ENCODE data around the gene SORL1-AS1.
"Not testable (repeated sequence)": the region's sequence is repeated elsewhere in the genome, so short reads cannot be mapped to it uniquely, and the experiment has no call there.

SORL1-AS1 gene

GRCh38 chr11:121452609-121453150 is at the start of gene SORL1-AS1:
Gene SORL1-AS1 (minus strand): TSS chr11:121452967.
- DNase-seq (ENCODE audit: low spot score), result no peak

- DNase-seq (ENCODE audit: low spot score), result no peak
These were observed 48.0 kb upstream of the SORL1-AS1 start for GRCh38 chr11:121500717-121501116.

DNA sequence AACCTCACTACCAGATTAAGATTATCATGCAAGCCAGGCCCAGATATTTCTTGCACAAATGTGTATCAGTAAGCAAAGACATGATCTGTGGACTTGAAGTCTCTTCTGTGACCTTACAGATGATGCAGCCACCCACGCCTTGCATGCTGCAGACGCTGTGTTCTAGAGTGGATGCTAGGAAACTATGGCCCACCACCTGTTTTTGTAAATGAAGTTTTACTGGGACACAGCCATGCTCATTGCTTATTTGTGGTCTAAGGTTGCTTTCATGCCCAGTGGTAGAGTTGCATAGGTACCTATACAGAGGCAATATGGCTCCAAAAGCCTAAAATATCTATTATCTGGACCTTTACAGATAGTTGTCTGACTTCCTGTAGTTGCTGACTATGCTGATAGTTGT is 47.5 kb upstream of the SORL1-AS1 start:
- DNase-seq (ENCODE audit: low spot score), result no peak

GRCh38 chr11:121499405-121499804 is 46.6 kb upstream of the SORL1-AS1 start:
- DNase-seq (ENCODE audit: low spot score), result no peak

DNA sequence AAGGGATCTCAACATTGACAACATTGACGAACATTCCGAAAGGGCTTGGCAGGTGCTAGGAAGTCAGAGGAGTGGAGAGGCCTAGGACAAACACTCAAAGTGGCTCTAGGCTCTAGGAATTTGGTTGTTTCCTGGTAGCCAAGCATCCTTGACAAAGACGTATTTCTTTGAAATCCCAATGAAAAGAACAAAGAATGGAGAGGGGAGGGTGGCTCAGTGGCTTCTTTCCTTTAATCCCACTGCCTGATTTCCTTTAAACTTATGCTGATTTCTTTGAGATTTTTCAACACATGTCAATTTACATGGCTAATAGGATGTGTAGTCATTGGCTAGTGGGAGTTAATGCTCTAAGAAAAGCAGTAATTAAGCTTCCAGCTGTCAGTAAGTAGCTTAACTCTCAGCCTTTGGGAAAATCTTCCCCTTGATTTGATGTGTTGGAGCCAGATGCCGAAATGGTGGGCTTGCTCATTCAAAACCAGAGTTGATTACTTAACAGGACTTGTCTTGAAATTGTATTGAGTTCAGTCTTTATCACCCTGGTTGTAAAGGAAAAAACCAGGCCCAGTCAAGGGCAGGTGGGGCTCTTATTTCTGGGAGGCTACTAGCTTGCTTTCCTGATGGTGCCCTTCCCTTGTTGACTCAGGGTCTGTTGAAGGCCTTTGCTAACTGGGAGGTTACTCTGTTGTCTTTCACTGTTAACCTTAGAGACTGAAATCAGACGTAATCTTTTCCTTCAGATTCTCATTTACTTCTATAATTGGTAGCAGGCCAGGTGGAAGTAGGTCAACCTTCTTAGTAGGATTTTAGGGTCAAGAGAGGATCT is 44.6 kb upstream of the SORL1-AS1 start:
- DNase-seq (ENCODE audit: low spot score), result no peak

DNA sequence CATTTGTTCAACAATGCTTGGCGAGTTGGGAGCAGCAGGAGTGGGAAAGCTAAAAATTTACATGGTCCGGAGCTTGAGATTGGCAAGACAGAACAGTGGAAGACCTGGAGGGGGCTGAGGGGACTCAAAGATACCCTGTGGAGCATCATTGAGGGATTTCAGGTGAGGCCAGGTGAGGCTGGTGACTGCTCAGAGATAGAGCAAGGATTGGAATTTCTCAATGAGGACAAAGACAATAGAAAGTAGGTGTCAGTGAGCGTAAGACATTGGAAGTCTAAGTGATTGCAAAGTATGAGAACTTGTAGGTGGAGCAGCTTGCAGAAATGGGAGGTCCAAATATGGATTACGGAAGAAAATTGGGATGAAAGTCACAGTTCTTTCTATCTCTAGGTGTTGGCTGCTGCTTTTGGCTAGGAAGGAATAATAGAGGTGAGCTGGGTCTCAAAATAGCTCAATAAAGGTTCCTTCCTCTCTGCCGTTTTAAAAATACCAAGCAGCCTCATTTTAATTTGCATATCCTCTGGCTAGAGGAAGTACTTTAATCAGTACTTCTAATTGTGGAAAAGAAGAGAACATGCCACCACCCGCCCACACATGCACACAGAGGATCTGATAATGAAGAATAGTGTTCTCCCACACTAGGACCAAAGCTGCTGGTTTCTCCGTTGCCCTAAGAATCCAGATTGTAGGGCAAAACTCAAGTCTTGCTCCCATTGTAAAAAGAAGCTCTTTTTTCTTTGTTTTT is 41.8 kb upstream of the SORL1-AS1 start:
- DNase-seq (ENCODE audit: low spot score), result no peak

- DNase-seq (ENCODE audit: low spot score), result no peak
These were observed 37.1 kb upstream of the SORL1-AS1 start for GRCh38 chr11:121489823-121490222.

- DNase-seq (ENCODE audit: low spot score), result no peak
These were observed 35.9 kb upstream of the SORL1-AS1 start for GRCh38 chr11:121488641-121489040.

DNA sequence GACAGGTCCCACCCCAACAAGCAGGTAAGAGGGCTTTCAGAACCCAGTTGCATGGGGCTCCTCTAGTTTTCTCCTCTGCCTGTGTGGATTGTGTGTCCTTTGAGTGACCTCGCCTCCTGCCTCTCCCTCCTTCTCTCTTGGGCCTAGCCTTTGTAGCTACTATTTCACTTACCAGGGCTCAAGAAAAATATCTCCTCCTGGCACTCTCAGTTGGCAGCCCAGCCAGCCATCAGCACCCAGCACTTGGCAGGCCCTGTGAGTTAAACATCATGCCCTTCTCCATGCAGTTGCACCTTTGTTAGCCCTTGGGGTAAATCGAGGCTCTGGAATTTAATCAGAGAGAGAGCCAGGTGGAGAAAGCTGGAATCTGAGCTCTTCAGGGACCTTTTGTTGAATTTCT is 35.4 kb upstream of the SORL1-AS1 start:
- no peak for DNase-seq (ENCODE audit: low spot score)

DNA sequence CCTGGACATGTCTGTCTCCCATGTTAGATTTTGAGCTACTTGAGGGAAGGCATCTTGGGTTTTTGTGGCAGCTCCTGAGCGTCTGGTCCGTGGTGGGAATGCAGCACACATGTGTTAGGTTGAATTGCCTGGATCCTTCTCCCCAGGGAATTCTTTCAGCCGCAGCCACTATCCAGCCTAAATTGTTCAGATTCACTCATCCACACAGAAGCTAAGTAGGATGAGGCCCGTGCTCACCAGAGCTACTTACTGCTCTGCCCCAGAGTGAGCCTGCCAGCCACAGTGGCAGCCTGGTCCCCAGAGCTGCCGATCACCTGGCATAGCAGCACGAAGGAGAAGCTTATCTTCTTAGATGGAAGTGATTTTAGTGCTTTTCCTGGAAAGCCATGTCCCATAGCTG is 34.4 kb upstream of the SORL1-AS1 start:
- DNase-seq (ENCODE audit: low spot score), result no peak

DNA sequence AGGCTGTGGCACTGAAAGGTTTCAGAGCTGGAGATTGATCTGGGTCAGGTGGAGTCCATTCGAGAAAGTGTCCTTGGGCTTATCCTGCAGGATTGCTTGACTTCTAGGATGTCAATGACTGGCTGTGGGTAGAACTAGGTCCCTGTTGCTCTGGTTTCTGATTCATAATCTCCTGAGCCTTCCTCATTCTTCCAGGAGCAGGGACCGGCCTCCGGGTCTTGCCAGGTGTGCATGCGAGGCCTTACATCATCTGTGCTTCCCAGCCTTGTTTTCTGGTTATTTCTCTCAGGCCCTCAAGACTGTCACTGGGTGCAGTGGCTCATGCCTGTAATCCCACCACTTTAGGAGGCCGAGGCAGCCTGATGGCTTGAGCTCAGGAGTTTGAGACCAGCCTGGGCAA is 33.3 kb upstream of the SORL1-AS1 start:
- no peak for DNase-seq (ENCODE audit: low spot score)

- DNase-seq (ENCODE audit: low spot score), result no peak
These were observed 32.4 kb upstream of the SORL1-AS1 start for GRCh38 chr11:121485216-121485615.

GRCh38 chr11:121483805-121484480 is 31.2 kb upstream of the SORL1-AS1 start:
- DNase-seq (ENCODE audit: low spot score), result no peak

- DNase-seq (ENCODE audit: low spot score), result no peak
These were observed 29.7 kb upstream of the SORL1-AS1 start for GRCh38 chr11:121482231-121483129.

DNA sequence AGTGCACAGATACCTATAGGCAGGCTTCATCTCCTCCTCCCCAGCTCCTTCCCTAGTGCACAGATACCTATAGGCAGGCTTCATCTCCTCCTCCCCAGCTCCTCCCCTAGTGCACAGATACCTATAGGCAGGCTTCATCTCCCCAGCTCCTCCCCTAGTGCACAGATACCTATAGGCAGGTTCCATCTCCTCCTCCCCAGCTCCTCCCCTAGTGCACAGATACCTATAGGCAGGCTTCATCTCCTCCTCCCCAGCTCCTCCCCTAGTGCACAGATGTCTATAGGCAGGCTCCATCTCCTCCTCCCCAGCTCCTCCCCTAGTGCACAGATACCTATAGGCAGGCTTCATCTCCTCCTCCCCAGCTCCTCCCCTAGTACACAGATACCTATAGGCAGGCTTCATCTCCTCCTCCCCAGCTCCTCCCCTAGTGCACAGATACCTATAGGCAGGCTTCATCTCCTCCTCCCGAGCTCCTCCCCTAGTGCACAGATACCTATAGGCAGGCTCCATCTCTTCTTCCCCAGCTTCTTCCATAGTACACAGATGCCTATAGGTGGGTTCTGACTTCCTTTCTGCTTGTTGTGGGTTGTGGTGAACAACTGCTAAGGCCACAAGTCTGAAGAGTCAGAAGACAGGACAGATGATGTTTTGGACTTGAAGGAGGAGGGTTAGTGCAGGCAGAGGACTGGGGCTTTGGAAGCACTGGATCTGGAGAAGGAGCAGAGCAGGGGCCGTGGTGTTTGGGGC is 28.9 kb upstream of the SORL1-AS1 start:
- DNase-seq (ENCODE audit: low spot score), result not testable (repeated sequence)

DNA sequence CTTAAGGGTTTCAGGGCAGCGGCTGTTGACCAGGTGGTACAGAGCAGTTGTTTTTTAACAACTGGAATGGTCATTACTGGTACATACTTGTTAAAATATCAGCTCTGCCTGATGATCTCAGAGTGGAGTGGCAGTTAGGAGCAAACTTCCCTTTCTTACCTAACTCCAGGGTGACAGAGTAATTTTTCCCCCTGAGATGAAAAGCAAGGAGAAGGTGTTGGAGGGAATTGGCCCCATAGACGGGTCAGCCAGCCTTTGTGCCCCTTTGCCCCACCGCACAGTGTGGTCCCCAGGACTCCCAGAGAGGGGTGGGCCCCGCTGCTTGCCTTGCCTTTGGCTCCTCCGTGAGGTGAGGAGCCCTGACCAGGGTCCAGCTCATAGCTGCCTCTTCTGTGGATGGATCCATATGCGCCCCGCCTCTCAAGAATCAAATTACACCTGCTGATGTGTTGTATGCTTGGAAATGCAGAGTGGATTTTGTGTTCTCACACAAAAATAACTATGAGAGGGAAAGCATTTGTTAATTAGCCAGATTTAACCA is 27.0 kb upstream of the SORL1-AS1 start:
- no peak for DNase-seq (ENCODE audit: low spot score)

- DNase-seq (ENCODE audit: low spot score), result no peak
These were observed 26.3 kb upstream of the SORL1-AS1 start for GRCh38 chr11:121478895-121479697.

DNA sequence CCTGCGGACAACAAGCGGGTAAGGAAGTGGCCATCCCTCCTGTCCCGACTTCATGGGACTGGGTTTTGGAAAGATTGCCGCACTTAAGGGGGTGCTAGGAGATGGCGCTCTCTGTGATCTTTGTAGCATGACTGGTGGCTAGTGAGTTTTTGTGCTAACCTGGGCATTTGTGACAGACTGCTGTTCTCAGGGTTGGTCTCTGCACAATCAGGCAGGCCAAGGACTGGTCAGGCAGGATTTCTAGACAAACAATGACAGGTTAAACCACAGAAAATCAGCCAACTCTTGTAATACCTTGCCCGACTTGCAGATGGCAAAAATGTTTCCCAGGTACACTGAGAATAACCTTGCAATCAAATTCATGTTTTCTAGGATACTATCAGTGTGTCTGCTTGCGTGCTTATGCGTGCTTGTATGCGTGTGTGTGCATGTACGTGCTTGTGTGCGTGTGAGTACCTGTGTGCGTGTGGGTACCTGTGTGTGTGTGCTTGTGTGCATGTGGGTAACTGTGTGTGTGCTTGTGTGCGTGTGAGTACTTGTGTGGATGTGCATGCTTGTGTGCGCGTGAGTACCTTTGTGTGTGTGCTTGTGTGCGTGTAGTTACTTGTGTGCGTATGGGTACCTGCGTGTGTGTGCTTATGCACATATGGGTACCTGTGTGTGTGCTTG is 25.6 kb upstream of the SORL1-AS1 start:
- DNase-seq (ENCODE audit: low spot score), result no peak

Measured in mesenteric fat pad (tissue), 1 donor.